NCI-H146 treated with DMSO at 0.1 percent for 48 hours (cell line): ENCODE measurements around the gene ATN1.
A peak's percentile ranks its signal among the peaks of the same experiment; 100 is the strongest.

Experiments
- DNase-seq: peaks from one replicate; lab custom pipeline; 2025; ENCODE audit not compliant: unreplicated experiment; lab: John Stamatoyannopoulos, UW

ATN1 gene

GRCh38 chr12:6925540-6926279 is 2.0 kb upstream of the ATN1 start:
- no peak for DNase-seq

- no peak for DNase-seq
These were observed 403 bp downstream of the ATN1 start for GRCh38 chr12:6928022-6928702.

- no peak for DNase-seq
These were observed 1.1 kb downstream of the ATN1 start for GRCh38 chr12:6928703-6929407.

- no peak for DNase-seq
These were observed 2.0 kb downstream of the ATN1 start for GRCh38 chr12:6929466-6930452.

GRCh38 chr12:6932766-6933165 is 5.0 kb downstream of the ATN1 start:
- no peak for DNase-seq

- DNase-seq = no peak
These were observed 6.4 kb downstream of the ATN1 start for GRCh38 chr12:6934110-6934509.

- DNase-seq = no peak
These were observed 7.8 kb downstream of the ATN1 start for GRCh38 chr12:6935371-6936193.

GRCh38 chr12:6936194-6936635 is 8.5 kb downstream of the ATN1 start:
- DNase-seq = no peak

GRCh38 chr12:6936636-6937480 is 9.1 kb downstream of the ATN1 start:
- DNase-seq = peak; percentile 28

GRCh38 chr12:6937481-6938352 is 10.0 kb downstream of the ATN1 start:
- DNase-seq = peak; percentile 98

GRCh38 chr12:6938353-6939190 is 10.8 kb downstream of the ATN1 start:
- DNase-seq = no peak

GRCh38 chr12:6939191-6939540 is 11.4 kb downstream of the ATN1 start:
- DNase-seq = no peak

GRCh38 chr12:6941267-6941666 is 13.5 kb downstream of the ATN1 start:
- DNase-seq = no peak

- no peak for DNase-seq
These were observed 14.0 kb downstream of the ATN1 start for GRCh38 chr12:6941782-6942181.

- no peak for DNase-seq
These were observed 14.5 kb downstream of the ATN1 start for GRCh38 chr12:6942331-6942665.

GRCh38 chr12:6943389-6943721 is 15.6 kb downstream of the ATN1 start:
- DNase-seq = peak; percentile 100

GRCh38 chr12:6943722-6944380 is 16.1 kb downstream of the ATN1 start, which contains the start of the genes C12orf57 and RNU7-1:
C12orf57 (plus strand) TSS chr12:6944022; CDS start chr12:6944122, 100 bp downstream.
RNU7-1 (plus strand) TSS chr12:6943816.
- DNase-seq = peak; percentile 100
